ENCODE results near the gene GGA1. TPM values are rescaled to one million over a fixed set of nuclear protein-coding genes. Genes with fewer than 3 reads are reported as not detected.

GGA1 gene
- total and polyA plus RNA-seq, 10 of the 15 experiments (the other 5 are each of a cell fraction or from before 2014, with no cell fraction given): 1.4 to 79.4 (median 44.4) TPM

DNA sequence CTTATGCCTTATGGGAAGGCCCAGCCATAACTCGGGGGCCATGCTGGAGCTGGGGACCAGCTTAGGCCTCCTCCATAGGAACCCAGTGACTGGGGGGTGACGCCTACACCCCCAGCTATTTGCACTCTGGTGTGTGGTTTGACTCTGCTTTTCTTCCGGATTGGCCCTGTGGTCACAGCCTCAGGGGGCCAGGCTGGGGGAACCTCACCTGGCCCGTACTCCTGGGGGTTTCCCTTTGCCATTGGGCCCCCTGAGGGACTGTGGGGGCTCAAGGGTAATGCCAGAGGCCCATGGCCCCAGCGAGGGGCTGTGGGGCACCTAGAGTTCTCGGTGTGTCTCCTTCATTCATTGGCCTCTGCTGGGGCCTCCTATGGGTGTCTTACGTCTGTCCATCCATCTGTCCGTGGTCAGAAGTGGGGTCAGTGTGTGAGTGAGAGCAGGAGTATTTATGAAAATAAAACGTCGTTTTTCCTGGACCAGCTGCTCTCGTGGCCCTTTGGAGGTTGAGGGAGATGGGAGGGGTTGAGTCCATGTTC lies 24.5 kb downstream of the GGA1 start (continued):
- TF ChIP-seq, protein P1, sequence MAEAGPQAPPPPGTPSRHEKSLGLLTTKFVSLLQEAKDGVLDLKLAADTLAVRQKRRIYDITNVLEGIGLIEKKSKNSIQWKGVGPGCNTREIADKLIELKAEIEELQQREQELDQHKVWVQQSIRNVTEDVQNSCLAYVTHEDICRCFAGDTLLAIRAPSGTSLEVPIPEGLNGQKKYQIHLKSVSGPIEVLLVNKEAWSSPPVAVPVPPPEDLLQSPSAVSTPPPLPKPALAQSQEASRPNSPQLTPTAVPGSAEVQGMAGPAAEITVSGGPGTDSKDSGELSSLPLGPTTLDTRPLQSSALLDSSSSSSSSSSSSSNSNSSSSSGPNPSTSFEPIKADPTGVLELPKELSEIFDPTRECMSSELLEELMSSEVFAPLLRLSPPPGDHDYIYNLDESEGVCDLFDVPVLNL (IDR thresholded peaks at IDR 0.05; ENCODE audit: low read depth, low read length): no peak
- TF ChIP-seq NR2C1 (IDR thresholded peaks at IDR 0.05) (0 out of 2 replicates have a peak, but pooled peaks have one; percentile 26), ZNF622 (IDR thresholded peaks at IDR 0.05) (no peak), RAD51 (IDR thresholded peaks at IDR 0.05) (no peak), MTA2 (IDR thresholded peaks at IDR 0.05; ENCODE audit: low read depth) (peak; percentile 80), BHLHE40 (IDR thresholded peaks at IDR 0.05; ENCODE audit: borderline replicate concordance in 1 of 2, low read depth in 2 of 2, low read length in 1 of 2) (peak; percentile 63 to 71), BACH1 (IDR thresholded peaks at IDR 0.05; ENCODE audit: borderline replicate concordance) (peak; percentile 14; the same call in 1 of the 2 replicates), CREM (IDR thresholded peaks at IDR 0.05; ENCODE audit: low read depth) (peak; percentile 77), MYB (IDR thresholded peaks at IDR 0.05; ENCODE audit: borderline replicate concordance, low read depth, low read length) (no peak), POLR2AphosphoS5 (IDR thresholded peaks at IDR 0.05; ENCODE audit: low read length) (peak; percentile 26; the same call in 1 of the 2 replicates), EED (IDR thresholded peaks at IDR 0.05; ENCODE audit: low read depth) (peak; percentile 72), SPI1 (IDR thresholded peaks at IDR 0.05; ENCODE audit: borderline replicate concordance, insufficient read depth, low read depth, low read length) (no peak), STAT3 (IDR thresholded peaks at IDR 0.05; ENCODE audit: low read depth, low read length) (no peak), SP1 (IDR thresholded peaks at IDR 0.05; ENCODE audit: low read depth, low read length) (peak; percentile 89), CHD4 (IDR thresholded peaks at IDR 0.05) (peak; percentile 88; the same call in 1 of the 2 replicates), FOXK2 (IDR thresholded peaks at IDR 0.05) (peak; percentile 70), KLF5 (IDR thresholded peaks at IDR 0.05; ENCODE audit: partially characterized antibody) (peak; percentile 43), TCF12 (IDR thresholded peaks at IDR 0.05; ENCODE audit: low read depth, low read length) (peak; percentile 95), MEF2A (IDR thresholded peaks at IDR 0.05; ENCODE audit: insufficient read depth, low read depth, low read length) (peak; percentile 79), POLR2AphosphoS2 (IDR thresholded peaks at IDR 0.05; ENCODE audit: low read depth, low read length) (no peak; the same call in 1 of the 2 replicates), LARP7 (IDR thresholded peaks at IDR 0.05) (no peak), JUNB (IDR thresholded peaks at IDR 0.05) (peak; percentile 22; the same call in 1 of the 2 replicates), HCFC1 (IDR thresholded peaks at IDR 0.05; ENCODE audit: low read length) (no peak), POLR2A (IDR thresholded peaks at IDR 0.05; ENCODE audit: low read depth, low read length) (peak; percentile 57), BCL11A (IDR thresholded peaks at IDR 0.05; ENCODE audit: low read depth, low read length) (peak; percentile 90), JUND (IDR thresholded peaks at IDR 0.05; ENCODE audit: low read depth, low read length) (peak; percentile 78)
- TF ChIP-seq, protein P2, sequence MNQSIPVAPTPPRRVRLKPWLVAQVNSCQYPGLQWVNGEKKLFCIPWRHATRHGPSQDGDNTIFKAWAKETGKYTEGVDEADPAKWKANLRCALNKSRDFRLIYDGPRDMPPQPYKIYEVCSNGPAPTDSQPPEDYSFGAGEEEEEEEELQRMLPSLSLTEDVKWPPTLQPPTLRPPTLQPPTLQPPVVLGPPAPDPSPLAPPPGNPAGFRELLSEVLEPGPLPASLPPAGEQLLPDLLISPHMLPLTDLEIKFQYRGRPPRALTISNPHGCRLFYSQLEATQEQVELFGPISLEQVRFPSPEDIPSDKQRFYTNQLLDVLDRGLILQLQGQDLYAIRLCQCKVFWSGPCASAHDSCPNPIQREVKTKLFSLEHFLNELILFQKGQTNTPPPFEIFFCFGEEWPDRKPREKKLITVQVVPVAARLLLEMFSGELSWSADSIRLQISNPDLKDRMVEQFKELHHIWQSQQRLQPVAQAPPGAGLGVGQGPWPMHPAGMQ (IDR thresholded peaks at IDR 0.05; ENCODE audit: borderline replicate concordance): no peak
- TF ChIP-seq, protein P3, sequence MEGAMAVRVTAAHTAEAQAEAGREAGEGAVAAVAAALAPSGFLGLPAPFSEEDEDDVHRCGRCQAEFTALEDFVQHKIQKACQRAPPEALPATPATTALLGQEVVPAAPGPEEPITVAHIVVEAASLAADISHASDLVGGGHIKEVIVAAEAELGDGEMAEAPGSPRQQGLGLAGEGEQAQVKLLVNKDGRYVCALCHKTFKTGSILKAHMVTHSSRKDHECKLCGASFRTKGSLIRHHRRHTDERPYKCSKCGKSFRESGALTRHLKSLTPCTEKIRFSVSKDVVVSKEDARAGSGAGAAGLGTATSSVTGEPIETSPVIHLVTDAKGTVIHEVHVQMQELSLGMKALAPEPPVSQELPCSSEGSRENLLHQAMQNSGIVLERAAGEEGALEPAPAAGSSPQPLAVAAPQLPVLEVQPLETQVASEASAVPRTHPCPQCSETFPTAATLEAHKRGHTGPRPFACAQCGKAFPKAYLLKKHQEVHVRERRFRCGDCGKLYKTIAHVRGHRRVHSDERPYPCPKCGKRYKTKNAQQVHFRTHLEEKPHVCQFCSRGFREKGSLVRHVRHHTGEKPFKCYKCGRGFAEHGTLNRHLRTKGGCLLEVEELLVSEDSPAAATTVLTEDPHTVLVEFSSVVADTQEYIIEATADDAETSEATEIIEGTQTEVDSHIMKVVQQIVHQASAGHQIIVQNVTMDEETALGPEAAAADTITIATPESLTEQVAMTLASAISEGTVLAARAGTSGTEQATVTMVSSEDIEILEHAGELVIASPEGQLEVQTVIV (IDR thresholded peaks at IDR 0.05; ENCODE audit: borderline replicate concordance, partially characterized antibody): peak; percentile 29
- TF ChIP-seq, protein P4, sequence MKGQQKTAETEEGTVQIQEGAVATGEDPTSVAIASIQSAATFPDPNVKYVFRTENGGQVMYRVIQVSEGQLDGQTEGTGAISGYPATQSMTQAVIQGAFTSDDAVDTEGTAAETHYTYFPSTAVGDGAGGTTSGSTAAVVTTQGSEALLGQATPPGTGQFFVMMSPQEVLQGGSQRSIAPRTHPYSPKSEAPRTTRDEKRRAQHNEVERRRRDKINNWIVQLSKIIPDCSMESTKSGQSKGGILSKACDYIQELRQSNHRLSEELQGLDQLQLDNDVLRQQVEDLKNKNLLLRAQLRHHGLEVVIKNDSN (IDR thresholded peaks at IDR 0.05; ENCODE audit: borderline replicate concordance, extremely low read length, insufficient read depth, low read depth, low read length): no peak

Data from GM12878 (cell line).